ENCODE data around the gene PLEKHA5. TPM values are rescaled to one million over a fixed set of nuclear protein-coding genes. Genes with fewer than 3 reads are reported as not detected.

Gene PLEKHA5
- total RNA-seq, 5 donors from 2014 or later (not counting 1 experiment from before 2014, with no cell fraction given) = 0.96 to 11.0 (median 4.9) TPM

- Histone ChIP-seq H3K9me3 (no peaks in the 10 kb centered on the region), H3K36me3 (ENCODE audit: control insufficient read depth in 2 of 2, extremely low read depth in 1 of 2, insufficient read depth in 1 of 2, low read length in 1 of 2) (no peaks in the 10 kb centered on the region), H3K27ac (ENCODE audit: low read length) (no peak overlapping the region), H3K4me1 (ENCODE audit: control insufficient read depth in 1 of 2, extremely low read depth in 1 of 2, insufficient read depth in 2 of 2, low read length in 2 of 2) (no peaks in the 10 kb centered on the region), H3K27me3 (replicated peaks in 1 of 2; ENCODE audit: control insufficient read depth in 2 of 2, extremely low read depth in 1 of 2, insufficient read depth in 2 of 2, low read length in 1 of 2) (no peaks in the 10 kb centered on the region), H3K4me3 (ENCODE audit: control insufficient read depth in 1 of 2, extremely low read depth in 1 of 2, low read length in 1 of 2) (no peak overlapping the region)
- no peaks in the 10 kb centered on the region for H3K27me3 Mint-ChIP-seq
- H3K9me3 Mint-ChIP-seq = peaks cover 5 to 13% (median 7%) of the 10 kb centered on the region in 3 donors
- no peak overlapping the region for H3K27ac Mint-ChIP-seq
- H3K4me1 Mint-ChIP-seq = no peaks in the 10 kb centered on the region
- no peak for ATAC-seq (replicated peaks in 1 of 4)
- 92% methylated on average over 3 of the region's 4 CpGs for WGBS (ENCODE audit: insufficient coverage)
- no peak for DNase-seq
- no peaks in the 10 kb centered on the region for H3K36me3 Mint-ChIP-seq
- no peak overlapping the region for H3K4me3 Mint-ChIP-seq
- POLR2A ChIA-PET = no interaction called here
- CTCF ChIA-PET = no interaction called here
Observed at GRCh38 chr12:19205120-19205519, 75.6 kb downstream of the PLEKHA5 start.

DNA sequence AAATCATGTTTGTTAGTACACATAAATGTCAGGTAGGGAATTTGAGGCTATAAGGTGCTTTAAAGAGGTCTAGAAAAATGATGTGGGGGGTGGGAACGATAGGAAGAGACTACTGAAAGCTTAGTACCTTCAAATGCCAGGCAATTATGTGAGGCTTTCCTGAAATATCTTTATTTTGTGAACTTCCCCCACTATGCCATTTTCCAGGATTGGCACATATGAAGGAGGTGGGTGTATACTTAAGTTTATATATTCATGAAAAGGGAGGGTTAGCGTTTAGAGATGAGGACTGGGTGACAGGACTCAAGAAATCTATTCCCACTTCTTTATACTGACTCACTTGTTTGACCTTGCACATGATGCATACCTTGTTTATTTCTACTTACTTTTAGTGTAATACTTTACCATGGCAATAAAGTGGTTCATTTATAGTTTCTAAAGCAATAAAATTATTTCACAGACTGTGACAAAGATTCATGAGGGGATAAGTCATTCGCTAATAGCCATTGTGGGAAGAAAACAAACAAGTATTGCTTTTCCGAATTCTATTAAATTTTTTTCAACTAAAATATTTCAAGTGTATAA lies 77.1 kb downstream of the PLEKHA5 start:
- Mint-ChIP-seq H3K9me3 (peaks cover 5 to 13% (median 7%) of the 10 kb centered on the region in 3 donors), H3K4me3 (no peak overlapping the region), H3K27me3 (peaks cover 0 to 2% of the 10 kb centered on the region in 2 donors), H3K36me3 (no peaks in the 10 kb centered on the region), H3K4me1 (no peaks in the 10 kb centered on the region), H3K27ac (no peak overlapping the region)
- no peaks in the 10 kb centered on the region for H3K4me1 ChIP-seq (ENCODE audit: control insufficient read depth in 1 of 2, extremely low read depth in 1 of 2, insufficient read depth in 2 of 2, low read length in 2 of 2)
- ChIA-PET POLR2A (no interaction called here), CTCF (no interaction called here)
- H3K4me3 ChIP-seq (ENCODE audit: control insufficient read depth in 1 of 2, extremely low read depth in 1 of 2, low read length in 1 of 2) = no peak overlapping the region
- H3K36me3 ChIP-seq (ENCODE audit: control insufficient read depth in 2 of 2, extremely low read depth in 1 of 2, insufficient read depth in 1 of 2, low read length in 1 of 2) = no peaks in the 10 kb centered on the region
- no peak overlapping the region for H3K27ac ChIP-seq (ENCODE audit: low read length)
- DNase-seq = no peak
- H3K9me3 ChIP-seq = no peaks in the 10 kb centered on the region
- H3K27me3 ChIP-seq (replicated peaks in 1 of 2; ENCODE audit: control insufficient read depth in 2 of 2, extremely low read depth in 1 of 2, insufficient read depth in 2 of 2, low read length in 1 of 2) = no peaks in the 10 kb centered on the region
- no peak for ATAC-seq (replicated peaks in 1 of 4)
- WGBS (ENCODE audit: insufficient coverage) = no CpG with 5 or more reads among the region's 4 CpGs

DNA sequence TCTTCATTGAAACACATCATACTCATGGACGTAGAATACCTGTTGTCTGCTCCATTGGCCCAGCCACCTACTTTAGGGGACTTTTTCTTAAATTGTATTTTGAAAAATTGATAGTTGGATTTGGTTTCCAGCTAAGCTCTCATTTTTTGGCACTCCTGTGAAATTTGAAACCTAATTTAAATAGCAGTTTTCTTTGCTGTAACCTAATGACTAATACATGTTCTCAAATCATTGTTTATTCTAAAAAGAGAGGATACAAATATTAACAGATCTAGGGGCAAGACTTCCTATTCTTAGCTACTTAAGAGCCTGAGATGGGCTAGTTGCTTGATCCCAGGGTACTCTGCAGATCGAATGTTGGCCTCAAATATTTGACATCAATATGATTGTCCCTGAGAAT lies 78.9 kb downstream of the PLEKHA5 start:
- Mint-ChIP-seq H3K4me1 (no peaks in the 10 kb centered on the region), H3K27ac (no peak overlapping the region), H3K9me3 (peaks cover 5 to 13% (median 7%) of the 10 kb centered on the region in 3 donors), H3K27me3 (peaks cover 0 to 2% of the 10 kb centered on the region in 2 donors), H3K36me3 (no peaks in the 10 kb centered on the region), H3K4me3 (no peak overlapping the region)
- DNase-seq (no peak), ATAC-seq (replicated peaks in 1 of 4) (no peak)
- no peaks in the 10 kb centered on the region for H3K4me1 ChIP-seq (ENCODE audit: control insufficient read depth in 1 of 2, extremely low read depth in 1 of 2, insufficient read depth in 2 of 2, low read length in 2 of 2)
- H3K4me3 ChIP-seq (ENCODE audit: control insufficient read depth in 1 of 2, extremely low read depth in 1 of 2, low read length in 1 of 2) = no peak overlapping the region
- ChIA-PET POLR2A (no interaction called here), CTCF (no interaction called here)
- no CpG with 5 or more reads among the region's 2 CpGs for WGBS (ENCODE audit: insufficient coverage)
- no peaks in the 10 kb centered on the region for H3K36me3 ChIP-seq (ENCODE audit: control insufficient read depth in 2 of 2, extremely low read depth in 1 of 2, insufficient read depth in 1 of 2, low read length in 1 of 2)
- no peaks in the 10 kb centered on the region for H3K27me3 ChIP-seq (replicated peaks in 1 of 2; ENCODE audit: control insufficient read depth in 2 of 2, extremely low read depth in 1 of 2, insufficient read depth in 2 of 2, low read length in 1 of 2)
- H3K9me3 ChIP-seq = no peaks in the 10 kb centered on the region
- no peak overlapping the region for H3K27ac ChIP-seq (ENCODE audit: low read length)

DNA sequence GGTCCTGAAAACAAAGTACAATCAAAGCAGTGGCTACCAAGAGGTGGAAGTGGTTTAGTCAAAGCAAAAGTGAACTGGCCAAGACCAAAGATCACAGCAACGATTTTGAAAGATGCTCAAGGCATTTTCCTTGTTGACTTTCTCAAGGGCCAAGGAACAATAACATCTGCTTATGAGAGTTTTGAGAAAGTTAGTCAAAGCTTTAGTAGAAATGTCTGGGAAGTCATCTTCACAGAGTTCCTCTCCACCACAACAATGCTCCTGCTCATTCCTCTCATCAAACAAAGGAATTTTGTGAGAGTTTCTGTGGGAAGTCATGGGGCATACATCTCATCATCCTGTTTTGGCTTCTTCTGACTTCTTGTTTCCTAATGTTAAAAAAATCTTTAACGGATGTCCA lies 80.1 kb downstream of the PLEKHA5 start:
- Mint-ChIP-seq H3K4me3 (no peak overlapping the region), H3K9me3 (peaks cover 5 to 13% (median 7%) of the 10 kb centered on the region in 3 donors)

DNA sequence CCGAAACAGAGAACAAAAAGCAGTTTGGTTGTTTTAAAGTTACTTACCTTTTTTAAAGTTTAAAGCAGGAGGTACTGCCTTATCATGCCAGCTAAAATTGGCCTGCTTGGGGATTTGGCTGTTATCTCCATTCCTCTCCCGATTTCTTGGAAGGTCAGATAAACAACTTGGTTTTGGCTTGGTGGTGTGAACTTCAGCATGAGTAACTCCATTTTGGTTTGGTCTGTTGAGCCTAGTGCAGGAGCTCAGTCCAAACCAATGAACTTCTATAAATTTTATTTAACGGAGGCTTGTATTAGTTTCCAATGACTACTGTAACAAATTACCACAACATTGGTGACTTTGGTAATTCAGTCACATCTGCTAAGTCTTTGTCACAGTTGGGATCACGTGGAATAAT lies 82.3 kb downstream of the PLEKHA5 start:
- H3K9me3 ChIP-seq = no peaks in the 10 kb centered on the region
- H3K27ac ChIP-seq (ENCODE audit: low read length) = no peak overlapping the region
- Mint-ChIP-seq H3K9me3 (peaks cover 5 to 13% (median 7%) of the 10 kb centered on the region in 3 donors), H3K27ac (no peak overlapping the region), H3K4me3 (no peak overlapping the region), H3K4me1 (no peaks in the 10 kb centered on the region), H3K36me3 (no peaks in the 10 kb centered on the region), H3K27me3 (peaks cover 0 to 2% of the 10 kb centered on the region in 2 donors)
- ChIA-PET POLR2A (no interaction called here), CTCF (no interaction called here)
- H3K4me3 ChIP-seq (ENCODE audit: control insufficient read depth in 1 of 2, extremely low read depth in 1 of 2, low read length in 1 of 2) = no peak overlapping the region
- no peaks in the 10 kb centered on the region for H3K4me1 ChIP-seq (ENCODE audit: control insufficient read depth in 1 of 2, extremely low read depth in 1 of 2, insufficient read depth in 2 of 2, low read length in 2 of 2)
- H3K36me3 ChIP-seq (ENCODE audit: control insufficient read depth in 2 of 2, extremely low read depth in 1 of 2, insufficient read depth in 1 of 2, low read length in 1 of 2) = no peaks in the 10 kb centered on the region
- DNase-seq (no peak), ATAC-seq (replicated peaks in 1 of 4) (no peak)
- H3K27me3 ChIP-seq (replicated peaks in 1 of 2; ENCODE audit: control insufficient read depth in 2 of 2, extremely low read depth in 1 of 2, insufficient read depth in 2 of 2, low read length in 1 of 2) = no peaks in the 10 kb centered on the region
- WGBS (ENCODE audit: insufficient coverage) = 83% methylated on average over 2 of the region's 4 CpGs

More for the DNA sequence above, 80.1 kb downstream of the PLEKHA5 start:
- H3K27me3 Mint-ChIP-seq = peaks cover 0 to 2% of the 10 kb centered on the region in 2 donors
- Histone ChIP-seq H3K36me3 (ENCODE audit: control insufficient read depth in 2 of 2, extremely low read depth in 1 of 2, insufficient read depth in 1 of 2, low read length in 1 of 2) (no peaks in the 10 kb centered on the region), H3K4me1 (ENCODE audit: control insufficient read depth in 1 of 2, extremely low read depth in 1 of 2, insufficient read depth in 2 of 2, low read length in 2 of 2) (no peaks in the 10 kb centered on the region), H3K9me3 (no peaks in the 10 kb centered on the region), H3K4me3 (ENCODE audit: control insufficient read depth in 1 of 2, extremely low read depth in 1 of 2, low read length in 1 of 2) (no peak overlapping the region), H3K27ac (ENCODE audit: low read length) (no peak overlapping the region), H3K27me3 (replicated peaks in 1 of 2; ENCODE audit: control insufficient read depth in 2 of 2, extremely low read depth in 1 of 2, insufficient read depth in 2 of 2, low read length in 1 of 2) (no peaks in the 10 kb centered on the region)
- no peak for DNase-seq
- no peak overlapping the region for H3K27ac Mint-ChIP-seq
- no peaks in the 10 kb centered on the region for H3K36me3 Mint-ChIP-seq
- no peaks in the 10 kb centered on the region for H3K4me1 Mint-ChIP-seq
- ChIA-PET CTCF (no interaction called here), POLR2A (no interaction called here)
- ATAC-seq (replicated peaks in 1 of 4) = no peak
- 80% methylated on average over 1 of the region's 2 CpGs for WGBS (ENCODE audit: insufficient coverage)

GRCh38 chr12:19212245-19212644 lies 82.7 kb downstream of the PLEKHA5 start:
- CTCF ChIA-PET = interaction anchor here in 1 of 2 donors (0.7 kb wide), 1 partner anchor 125 kb away, joined by 3 read pairs; no protein-coding TSS in a partner anchor
- DNase-seq (no peak), ATAC-seq (replicated peaks in 1 of 4) (no peak)
- no peak overlapping the region for H3K27ac Mint-ChIP-seq
- H3K27me3 Mint-ChIP-seq = peaks cover 0 to 2% of the 10 kb centered on the region in 2 donors
- no peaks in the 10 kb centered on the region for H3K4me1 Mint-ChIP-seq
- Histone ChIP-seq H3K4me1 (ENCODE audit: control insufficient read depth in 1 of 2, extremely low read depth in 1 of 2, insufficient read depth in 2 of 2, low read length in 2 of 2) (no peaks in the 10 kb centered on the region), H3K4me3 (ENCODE audit: control insufficient read depth in 1 of 2, extremely low read depth in 1 of 2, low read length in 1 of 2) (no peak overlapping the region), H3K27me3 (replicated peaks in 1 of 2; ENCODE audit: control insufficient read depth in 2 of 2, extremely low read depth in 1 of 2, insufficient read depth in 2 of 2, low read length in 1 of 2) (no peaks in the 10 kb centered on the region), H3K9me3 (no peaks in the 10 kb centered on the region), H3K27ac (ENCODE audit: low read length) (no peak overlapping the region), H3K36me3 (ENCODE audit: control insufficient read depth in 2 of 2, extremely low read depth in 1 of 2, insufficient read depth in 1 of 2, low read length in 1 of 2) (no peaks in the 10 kb centered on the region)
- WGBS (ENCODE audit: insufficient coverage) = 100% methylated on average over 3 of the region's 9 CpGs
- H3K4me3 Mint-ChIP-seq = no peak overlapping the region
- POLR2A ChIA-PET = no interaction called here
- H3K36me3 Mint-ChIP-seq = no peaks in the 10 kb centered on the region
- peaks cover 5 to 13% (median 7%) of the 10 kb centered on the region in 3 donors for H3K9me3 Mint-ChIP-seq

DNA sequence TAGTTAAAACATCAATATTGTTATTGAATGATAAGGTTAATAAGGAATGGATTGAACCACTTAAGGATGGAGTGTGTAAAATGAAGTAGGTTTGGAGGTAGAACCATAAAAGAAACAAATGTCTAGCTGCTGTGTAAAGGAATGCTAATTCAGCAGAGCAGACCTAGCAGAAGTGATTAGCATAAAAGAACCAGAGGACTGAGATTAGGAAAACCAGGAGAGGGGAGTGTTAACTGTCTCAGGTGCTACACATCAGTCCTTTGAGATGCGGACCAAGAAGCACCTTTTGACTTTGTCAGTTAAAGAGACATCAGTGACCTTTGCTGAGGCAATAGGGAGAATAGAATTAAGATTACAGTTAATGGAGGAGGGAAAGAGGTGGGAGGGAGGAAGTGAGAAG lies 84.5 kb downstream of the PLEKHA5 start:
- ATAC-seq (replicated peaks in 1 of 4) (no peak), DNase-seq (no peak)
- Histone ChIP-seq H3K36me3 (ENCODE audit: control insufficient read depth in 2 of 2, extremely low read depth in 1 of 2, insufficient read depth in 1 of 2, low read length in 1 of 2) (no peaks in the 10 kb centered on the region), H3K27me3 (replicated peaks in 1 of 2; ENCODE audit: control insufficient read depth in 2 of 2, extremely low read depth in 1 of 2, insufficient read depth in 2 of 2, low read length in 1 of 2) (no peaks in the 10 kb centered on the region), H3K4me1 (ENCODE audit: control insufficient read depth in 1 of 2, extremely low read depth in 1 of 2, insufficient read depth in 2 of 2, low read length in 2 of 2) (no peaks in the 10 kb centered on the region), H3K4me3 (ENCODE audit: control insufficient read depth in 1 of 2, extremely low read depth in 1 of 2, low read length in 1 of 2) (no peak overlapping the region), H3K27ac (ENCODE audit: low read length) (no peak overlapping the region), H3K9me3 (no peaks in the 10 kb centered on the region)
- Mint-ChIP-seq H3K4me3 (no peak overlapping the region), H3K27ac (no peak overlapping the region), H3K9me3 (peaks cover 3 to 6% (median 6%) of the 10 kb centered on the region in 3 donors), H3K27me3 (peaks cover 0 to 2% of the 10 kb centered on the region in 2 donors), H3K4me1 (no peaks in the 10 kb centered on the region), H3K36me3 (no peaks in the 10 kb centered on the region)
- WGBS (ENCODE audit: insufficient coverage) = 100% methylated on average over 1 of the region's 1 CpG
- ChIA-PET POLR2A (no interaction called here), CTCF (no interaction called here)
